CD4-positive, alpha-beta T cell treated with Interleukin-6 for 4 hours (primary cell): ENCODE results near the gene AQP5.
"Not testable (repeated sequence)": the region's sequence is repeated elsewhere in the genome, so short reads cannot be mapped to it uniquely, and the experiment has no call there.

Experiments
- DNase-seq: peaks from one replicate; pipeline ENCODE4 v3.0.0-alpha.2; 2020; ENCODE audit warnings: mixed read lengths

The AQP5 gene

DNA sequence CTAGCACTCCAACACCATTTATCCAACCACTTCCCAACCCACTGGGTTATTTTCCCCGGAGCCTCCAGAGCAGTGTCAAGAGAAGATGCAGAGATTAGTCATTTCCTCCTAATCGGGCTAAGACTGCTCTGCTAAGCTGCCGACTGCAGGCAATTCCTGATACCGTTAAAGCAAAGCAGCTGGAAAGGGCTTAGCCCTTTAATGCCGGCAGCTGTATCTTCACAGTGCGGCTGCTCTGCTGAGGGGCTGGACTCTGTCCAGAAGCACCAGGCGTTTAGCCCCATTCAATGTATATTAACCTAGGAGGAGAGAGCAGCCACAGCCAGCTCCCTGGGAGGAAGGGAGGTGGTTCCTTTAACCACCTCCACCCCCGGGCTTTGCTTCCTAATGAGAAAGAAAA, 22.2 kb downstream of the AQP5 start:
- no peak for DNase-seq

DNA sequence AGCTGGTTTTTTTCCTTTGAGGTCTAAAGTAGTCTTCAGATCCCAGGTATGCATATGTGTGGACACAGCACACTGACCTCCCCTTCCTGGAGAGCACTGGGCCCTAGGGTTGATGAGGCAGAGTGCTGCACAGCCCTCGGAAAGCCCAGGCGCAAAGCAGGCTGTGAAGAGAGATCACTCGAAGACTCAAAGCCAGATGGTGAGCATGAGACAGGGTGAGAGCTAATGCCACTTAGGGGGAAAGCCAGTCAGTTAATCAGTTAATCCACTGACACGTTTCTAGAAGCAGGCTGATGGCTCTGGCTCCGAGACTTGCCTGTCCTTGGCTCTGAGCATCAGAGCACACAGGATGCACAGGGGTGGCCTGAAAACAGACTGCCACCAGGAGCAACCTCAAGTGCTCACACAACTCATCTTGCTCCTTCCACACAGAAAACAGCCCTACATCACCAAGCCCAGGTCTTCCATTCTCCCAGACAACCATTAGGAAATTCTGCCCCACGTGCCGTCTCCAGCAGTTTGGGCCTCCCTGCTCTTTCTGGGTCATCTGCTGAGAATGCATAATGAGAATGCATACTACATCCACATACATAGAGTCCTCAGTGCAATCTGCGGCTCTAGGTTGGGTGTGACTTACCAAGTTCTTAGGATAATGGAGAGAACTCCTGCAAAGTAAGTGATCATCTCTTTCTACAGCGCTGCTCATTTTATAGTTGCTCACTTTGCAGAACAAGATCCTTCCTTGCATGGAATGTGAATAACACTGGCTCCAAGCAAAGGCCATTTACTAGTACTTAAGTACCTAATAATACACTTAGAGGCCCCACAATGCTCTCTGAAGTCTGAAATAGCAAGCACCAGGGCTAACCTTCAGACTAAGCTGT, 23.0 kb downstream of the AQP5 start:
- no peak for DNase-seq

DNA sequence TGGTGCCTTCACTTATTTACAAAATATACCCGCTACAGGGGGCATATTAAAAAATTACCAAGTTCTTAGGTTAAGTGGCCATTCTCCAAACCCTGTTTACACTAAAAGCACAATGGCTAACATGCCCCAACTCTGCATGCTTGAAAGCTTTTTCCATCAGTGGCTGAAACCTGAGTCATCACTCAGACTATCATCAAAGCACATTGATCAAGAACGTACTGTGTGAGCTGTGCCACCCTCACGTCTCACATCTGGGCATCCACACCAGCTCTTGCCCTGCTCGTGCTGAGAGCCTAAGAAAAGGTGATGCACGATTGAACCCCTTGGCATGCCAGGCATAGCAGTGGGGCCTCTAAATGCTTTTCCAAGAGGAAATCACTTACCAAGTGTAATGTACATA, 24.3 kb downstream of the AQP5 start:
- DNase-seq: no peak

DNA sequence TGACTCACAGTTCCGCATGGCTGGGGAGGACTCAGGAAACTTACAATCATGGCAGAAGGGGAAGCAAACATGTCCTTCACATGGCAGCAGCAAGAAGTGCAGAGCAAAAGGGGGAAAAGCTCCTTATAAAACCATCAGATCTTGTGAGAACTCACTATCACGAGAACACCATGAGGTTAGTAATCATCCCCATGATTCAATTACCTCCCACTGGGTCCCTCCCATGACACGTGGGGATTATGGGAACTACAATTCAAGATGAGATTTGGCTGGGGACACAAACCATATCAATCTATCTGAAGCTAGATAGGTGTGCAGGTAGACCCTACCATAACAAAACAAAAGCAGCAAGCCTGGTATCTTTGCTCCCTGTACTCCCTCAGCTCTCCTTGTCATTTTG, 24.8 kb downstream of the AQP5 start:
- not testable (repeated sequence) for DNase-seq

DNA sequence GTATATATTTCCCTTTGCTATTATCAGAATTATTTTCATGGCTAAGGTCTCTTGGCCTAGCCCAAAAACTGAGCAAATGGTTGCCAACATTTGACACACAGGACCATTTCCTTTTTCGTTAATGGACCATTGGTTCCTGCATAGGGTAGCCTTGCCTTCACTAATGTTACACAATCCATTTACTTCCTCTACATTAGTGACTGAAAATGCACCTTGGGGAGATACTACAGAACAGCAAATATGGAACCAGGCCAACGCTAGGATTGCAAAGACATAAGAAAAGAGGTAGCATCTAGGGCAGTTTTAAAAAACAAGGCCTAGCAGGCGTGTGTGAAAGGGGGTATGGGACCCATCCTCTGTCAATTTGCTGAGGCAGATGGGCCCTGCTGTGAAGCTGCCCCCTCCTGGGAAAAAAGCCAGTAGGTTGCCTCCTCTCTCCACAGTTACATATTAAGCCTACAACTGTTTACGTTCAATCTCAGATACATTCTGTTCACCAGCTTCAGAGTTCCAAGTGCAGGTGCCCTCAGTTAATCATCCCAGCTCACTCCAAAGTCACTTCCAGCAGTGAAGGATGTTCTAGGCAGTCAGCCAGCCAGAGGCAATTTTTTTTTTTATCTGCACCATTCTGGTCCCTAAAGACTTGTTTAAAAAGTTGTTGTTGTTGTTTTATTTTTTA, 26.1 kb downstream of the AQP5 start:
- DNase-seq: no peak

DNA sequence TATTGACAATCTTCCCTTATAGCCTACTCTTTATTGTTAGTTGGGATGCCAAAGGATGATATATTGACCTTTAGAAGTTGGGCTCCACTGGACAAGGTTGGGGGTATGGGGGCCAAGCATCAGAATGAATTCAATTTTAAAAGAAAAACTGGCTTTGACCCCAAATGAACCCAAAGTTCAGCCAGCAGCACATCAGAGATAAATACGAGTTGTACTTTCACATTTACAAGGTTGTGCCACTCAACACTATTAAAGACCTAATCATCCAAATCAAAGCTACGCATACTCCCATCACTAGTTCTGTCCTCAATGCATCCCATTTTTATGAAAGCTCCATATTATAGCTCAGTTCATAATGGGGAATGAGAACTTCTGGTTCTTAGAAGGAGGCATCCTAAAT, 27.7 kb downstream of the AQP5 start:
- not testable (repeated sequence) for DNase-seq

DNA sequence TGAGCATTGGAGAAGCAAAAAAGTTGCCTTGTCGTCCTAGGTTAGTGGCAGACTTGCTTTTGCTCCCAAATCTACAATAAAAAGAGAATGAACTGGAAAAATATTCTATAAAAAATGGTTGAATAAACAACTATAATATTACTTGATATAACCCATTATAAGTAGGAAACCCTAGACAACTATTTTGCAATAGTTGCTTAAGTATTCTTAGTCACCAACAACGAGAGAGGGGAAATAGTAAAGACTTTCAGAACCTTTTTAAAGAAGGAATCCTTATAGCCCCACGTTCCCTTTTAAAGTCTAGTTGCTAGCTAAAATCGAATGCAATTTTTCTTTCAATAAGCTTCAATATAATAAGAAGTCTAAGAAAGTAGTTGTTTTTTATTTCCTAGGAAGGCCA, 28.6 kb downstream of the AQP5 start:
- no peak for DNase-seq

DNA sequence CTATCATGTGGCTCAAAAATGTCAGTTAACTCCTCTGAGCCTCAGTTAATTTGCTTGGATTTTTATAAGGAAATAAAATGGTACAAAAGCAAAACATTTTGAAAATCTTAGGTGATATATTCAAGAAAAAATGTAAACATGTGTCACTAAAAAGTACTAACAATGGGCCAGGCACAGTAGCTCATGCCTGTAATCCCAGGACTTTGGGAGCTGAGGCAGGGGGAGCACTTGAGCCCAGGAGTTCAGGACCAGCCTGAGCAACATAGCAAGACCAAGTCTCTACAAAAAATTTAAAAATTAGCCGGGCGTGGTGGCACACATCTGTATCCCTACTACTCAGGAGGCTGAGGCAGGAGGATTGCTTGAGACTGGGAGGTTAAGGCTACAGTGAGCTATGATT, 36.8 kb downstream of the AQP5 start:
- DNase-seq: no peak

DNA sequence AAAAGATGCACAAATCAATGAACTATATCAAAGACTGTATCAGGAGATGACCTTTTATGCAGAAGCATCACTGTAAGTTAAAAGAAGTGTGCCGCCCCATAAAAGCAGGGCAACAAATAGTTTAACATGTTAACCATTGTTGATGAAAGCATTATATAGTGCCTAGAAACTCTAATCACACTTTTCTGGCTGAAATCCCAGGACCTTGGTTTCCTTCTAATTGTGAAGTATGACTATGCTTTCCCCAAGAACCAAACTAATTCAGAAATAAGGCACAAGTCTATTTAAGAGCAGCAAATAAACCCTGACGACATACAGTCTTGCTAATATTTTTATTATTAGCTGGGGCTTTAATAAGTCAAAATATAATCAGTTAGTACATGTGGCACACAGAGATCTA, 41.9 kb downstream of the AQP5 start:
- DNase-seq: no peak

DNA sequence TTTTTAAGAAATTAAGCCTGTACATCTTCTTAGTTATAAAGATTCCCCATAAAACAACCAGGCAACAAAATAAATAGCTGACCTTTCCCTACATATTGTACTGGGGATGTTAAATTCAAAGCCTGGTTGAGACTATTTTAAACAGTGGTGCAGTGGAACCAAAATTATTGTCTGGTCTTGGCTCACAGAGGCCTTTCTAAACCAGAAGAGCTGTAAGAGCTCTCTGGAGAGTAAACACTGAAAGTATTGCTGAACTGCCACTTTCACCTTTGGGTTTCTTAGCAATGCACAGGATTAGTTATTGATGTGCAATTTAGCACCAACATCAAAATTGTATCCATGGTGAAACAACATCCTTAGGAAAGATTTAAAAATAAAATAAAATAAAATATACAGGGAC, 43.0 kb downstream of the AQP5 start:
- no peak for DNase-seq

DNA sequence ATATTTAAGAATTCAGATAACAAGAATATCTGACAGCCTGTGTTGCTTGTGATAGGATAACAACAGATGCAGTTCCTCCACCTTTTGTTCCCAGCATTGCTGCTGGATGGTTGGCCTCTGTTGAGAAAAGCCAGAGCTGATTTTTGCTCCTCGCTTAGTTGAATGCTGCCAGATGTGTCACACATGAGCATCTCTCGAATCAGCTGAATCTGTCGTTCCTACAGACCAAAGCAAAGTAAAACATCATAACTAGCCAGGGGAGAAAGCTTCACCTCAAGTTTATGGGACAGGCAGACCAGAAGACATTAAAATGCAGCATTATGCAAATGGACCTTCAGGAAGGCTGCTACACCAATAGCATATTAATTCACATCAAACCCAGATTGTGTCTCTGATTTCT, 43.5 kb downstream of the AQP5 start:
- no peak for DNase-seq

DNA sequence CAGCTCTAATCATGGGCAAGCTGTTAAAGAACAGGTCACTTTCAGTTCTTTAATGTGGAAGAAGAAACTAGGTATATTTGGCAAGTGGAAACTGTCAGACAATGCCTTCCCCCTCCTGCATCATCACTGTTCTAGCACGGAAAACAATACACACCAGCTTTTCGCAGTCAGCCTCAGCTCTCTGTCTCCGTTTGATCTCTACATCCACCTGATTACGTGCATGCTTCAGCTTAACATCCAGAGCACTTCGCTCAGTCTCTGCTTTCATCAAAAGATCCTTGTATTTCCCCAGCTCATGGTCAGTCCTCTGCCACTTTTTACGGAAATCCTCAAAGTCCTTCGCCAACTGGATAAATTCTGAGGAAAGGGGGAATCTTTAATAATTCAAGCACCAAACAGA, 44.6 kb downstream of the AQP5 start:
- no peak for DNase-seq

DNA sequence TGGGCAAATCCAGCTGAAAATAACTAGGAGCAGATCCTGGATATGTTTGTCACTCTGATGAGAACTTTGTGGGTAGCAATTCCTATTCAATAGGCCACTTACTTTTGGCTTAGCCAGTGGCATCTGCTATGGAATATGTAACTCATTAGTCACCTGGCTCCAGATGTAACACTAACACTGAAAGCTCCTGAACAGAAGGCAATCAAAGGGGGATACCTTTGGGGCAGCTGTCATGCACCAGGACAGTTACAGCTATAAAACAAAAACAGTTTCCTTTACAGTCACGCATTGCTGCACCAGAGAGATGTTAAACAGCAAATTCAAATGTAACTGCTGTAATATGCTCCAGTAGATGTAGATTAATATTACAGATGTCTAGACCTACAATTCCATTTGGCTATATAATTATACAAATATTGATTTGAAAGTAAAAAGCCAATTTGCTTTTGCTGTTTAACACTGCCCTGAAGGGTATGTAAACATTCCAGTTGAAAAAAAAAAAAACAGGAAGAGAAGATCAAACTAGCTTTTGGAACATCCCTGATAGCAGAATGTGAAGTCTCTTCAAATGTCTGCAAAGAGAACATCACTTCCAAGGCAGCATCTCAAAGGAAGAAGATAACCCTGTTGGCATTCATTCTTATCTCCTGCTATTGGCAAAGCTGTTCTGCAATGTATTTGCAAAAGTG, 45.2 kb downstream of the AQP5 start:
- no peak for DNase-seq

DNA sequence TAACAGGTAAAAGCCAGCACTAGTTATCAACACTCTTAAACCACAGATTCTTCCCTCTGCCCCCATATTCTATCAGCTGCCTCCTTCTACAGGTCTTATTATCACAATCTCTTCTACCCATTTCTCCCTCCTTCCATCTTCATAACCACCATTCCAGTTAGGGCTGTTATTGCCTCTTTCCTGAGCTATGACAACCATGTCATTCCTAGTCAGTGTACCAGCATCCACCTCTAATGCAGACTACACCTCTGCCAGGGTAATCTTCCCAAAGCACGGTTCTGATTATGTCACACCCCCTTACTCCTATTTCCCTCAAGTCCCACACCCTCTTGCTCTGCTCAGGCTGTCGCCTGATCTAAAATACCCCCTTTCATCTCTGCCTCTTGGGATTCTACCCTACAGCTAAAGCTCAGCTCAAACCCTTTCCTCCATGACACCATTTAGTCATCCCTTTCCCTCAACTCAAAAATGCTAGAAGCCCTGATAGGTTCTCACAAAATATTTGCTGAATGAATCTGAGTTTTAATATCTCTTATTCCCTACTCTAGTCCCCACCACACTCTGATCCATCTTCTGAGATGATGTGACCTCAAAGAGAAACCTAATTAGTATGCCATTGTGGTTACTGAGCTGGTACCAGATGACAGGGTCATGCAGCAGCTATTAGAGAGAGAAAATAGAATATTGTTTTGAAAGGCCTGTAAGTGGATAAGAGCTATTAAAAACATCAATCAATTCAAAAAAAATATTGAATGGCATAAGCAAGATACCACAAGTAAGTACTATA, 51.9 kb downstream of the AQP5 start:
- no peak for DNase-seq

DNA sequence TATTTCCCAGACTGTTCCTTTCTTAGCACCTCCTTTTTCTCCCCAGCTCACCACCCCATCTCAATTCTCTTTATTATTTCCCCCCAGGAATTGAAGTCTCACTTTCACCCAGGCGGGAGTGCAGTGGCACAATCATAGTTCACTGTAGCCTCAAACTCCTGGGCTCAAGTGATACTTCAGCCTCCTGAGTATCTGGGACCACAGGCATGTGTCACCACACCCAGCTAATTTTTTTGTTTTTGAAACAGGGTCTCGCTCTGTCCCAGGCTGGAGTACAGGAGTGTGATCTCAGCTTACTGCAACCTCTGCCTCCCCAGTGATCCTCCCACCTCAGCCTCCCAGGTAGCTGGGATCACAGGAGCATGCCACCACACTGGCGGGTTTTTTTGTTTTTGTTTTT, 52.7 kb downstream of the AQP5 start:
- no peak for DNase-seq
